Naive thymus-derived CD4-positive, alpha-beta T cell (primary cell): ENCODE data around the gene UNC13B. TPM values are rescaled to one million over a fixed set of nuclear protein-coding genes. Genes with fewer than 3 reads are reported as not detected.

Source experiments
- ATAC-seq: fragments of 150-1000 bp; cut with Tn5 transposase; 2 replicates; pipeline ENCODE4 v1.10.0; 2021; ENCODE audit warnings: mild to moderate bottlenecking, moderate library complexity
- CTCF ChIA-PET: fragments of 350-600 bp; sonication (Branson Sonifier 250); formaldehyde crosslinking; loops from one replicate; lab custom pipeline; 2021; ENCODE audit warnings: antibody characterized with exemption; lab: Charles Lee
- POLR2A ChIA-PET: fragments of 350-600 bp; sonication (Branson Sonifier 250); formaldehyde crosslinking; loops from one replicate; lab custom pipeline; 2021; ENCODE audit warnings: antibody characterized with exemption, inconsistent platforms; lab: Charles Lee
- DNase-seq, 9 donors: peaks; one replicate each; pipeline versions ENCODE4 v3.0.0 to v3.0.0-alpha.2; 2020 to 2022; ENCODE audit warnings: mixed read lengths in 1 of 9
- H3K27ac ChIP-seq: one replicate; pipeline ENCODE4 v1.7.0; 2013; ENCODE audit warnings: mild to moderate bottlenecking, low read depth, low read length, moderate library complexity
- H3K27me3 ChIP-seq, 2 donors: one replicate each; pipeline ENCODE4 v1.7.0; 2013; ENCODE audit warnings: low read length in 2 of 2, mild to moderate bottlenecking in 2 of 2, moderate library complexity in 2 of 2; ENCODE audit not compliant: control insufficient read depth in 2 of 2, insufficient read depth in 2 of 2
- H3K36me3 ChIP-seq, 3 experiments: 1 replicate in 2 of 3; 2 replicates in 1 of 3; pipeline ENCODE4 v1.7.0; 2013; ENCODE audit warnings: low read length in 3 of 3, mild to moderate bottlenecking in 3 of 3, moderate library complexity in 1 of 3; ENCODE audit not compliant: insufficient read depth in 3 of 3, control insufficient read depth in 2 of 3
- H3K4me1 ChIP-seq, 2 donors: one replicate each; pipeline ENCODE4 v1.7.0; 2013; ENCODE audit warnings: low read length in 2 of 2, mild to moderate bottlenecking in 2 of 2, moderate library complexity in 1 of 2; ENCODE audit not compliant: control insufficient read depth in 2 of 2, insufficient read depth in 2 of 2
- H3K4me3 ChIP-seq: 2 replicates; pipeline ENCODE4 v1.7.0; 2013; ENCODE audit warnings: mild to moderate bottlenecking, low read length
- H3K9me3 ChIP-seq, 3 experiments: 1 replicate in 2 of 3; 2 replicates in 1 of 3; pipeline ENCODE4 v1.7.0; 2013; ENCODE audit warnings: low read length in 3 of 3; ENCODE audit not compliant: control insufficient read depth in 2 of 3
- H3K27ac Mint-ChIP-seq, 9 donors: one replicate each; pipeline ENCODE4 v1.8.0; 2020 to 2022; ENCODE audit warnings: mixed read lengths in 9 of 9, mild to moderate bottlenecking in 8 of 9, moderate library complexity in 5 of 9, inconsistent platforms in 2 of 9
- H3K27me3 Mint-ChIP-seq, 5 donors: one replicate each; pipeline ENCODE4 v1.8.0; 2021 to 2022; ENCODE audit warnings: mixed read lengths in 5 of 5, mild to moderate bottlenecking in 1 of 5
- H3K36me3 Mint-ChIP-seq, 5 donors: one replicate each; pipeline ENCODE4 v1.8.0; 2020 to 2022; ENCODE audit warnings: mixed read lengths in 5 of 5, mild to moderate bottlenecking in 3 of 5, inconsistent platforms in 1 of 5
- H3K4me1 Mint-ChIP-seq, 7 donors: one replicate each; pipeline ENCODE4 v1.8.0; 2020 to 2022; ENCODE audit warnings: mixed read lengths in 7 of 7, mild to moderate bottlenecking in 3 of 7, inconsistent platforms in 1 of 7
- H3K4me3 Mint-ChIP-seq, 10 donors: one replicate each; pipeline ENCODE4 v1.8.0; 2020 to 2022; ENCODE audit warnings: mild to moderate bottlenecking in 10 of 10, mixed read lengths in 10 of 10, moderate library complexity in 6 of 10, inconsistent platforms in 2 of 10
- H3K9me3 Mint-ChIP-seq, 11 donors: one replicate each; pipeline ENCODE4 v1.8.0; 2020 to 2022; ENCODE audit warnings: mixed read lengths in 11 of 11, mild to moderate bottlenecking in 4 of 11, inconsistent platforms in 1 of 11, moderate library complexity in 1 of 11
- intact Hi-C, 2 donors: fragments of 100-400 bp; cut with micrococcal nuclease; formaldehyde crosslinking; loops; one replicate each; pipeline ENCODE4 v1.15.1; 2023
- polyA plus RNA-seq, 2 donors: library from polyadenylated mRNA; unstranded; fragments of 300-500 nt; fragmentation: Illumina TruSeq; gene quantifications; one replicate each; pipeline ENCODE4 v1.2.3, GENCODE V29; 2021
- total RNA-seq, 6 experiments: library from RNA in 5 of 6; stranded (reverse) in 5 of 6; gene quantifications; 1 replicate in 5 of 6; 2 replicates in 1 of 6; pipeline ENCODE4 v1.2.3 and lab custom pipeline; 2021 to 2026

UNC13B gene
- total and polyA plus RNA-seq, 7 experiments from 2014 or later = 0.21 to 1.6 (median 0.85) TPM

- peaks cover 0 to 15% (median 10%) of the 10 kb centered on the region in 5 donors for H3K27me3 Mint-ChIP-seq
- no peaks in the 10 kb centered on the region for H3K9me3 Mint-ChIP-seq
- intact Hi-C loops = no loop called here
- Histone ChIP-seq H3K27ac (no peak overlapping the region), H3K36me3 (no peaks in the 10 kb centered on the region), H3K4me3 (no peak overlapping the region), H3K27me3 (no peaks in the 10 kb centered on the region), H3K9me3 (no peaks in the 10 kb centered on the region), H3K4me1 (no peaks in the 10 kb centered on the region)
- DNase-seq (no peak), ATAC-seq (no peak)
- peaks cover 0 to 2% (median 0%) of the 10 kb centered on the region in 5 donors for H3K36me3 Mint-ChIP-seq
- peak overlapping the region in 1 of 9 donors; percentile 23 for H3K27ac Mint-ChIP-seq
- no peak overlapping the region for H3K4me3 Mint-ChIP-seq
- ChIA-PET POLR2A (no interaction called here), CTCF (interaction anchor here (0.8 kb wide), 1 partner anchor 39 kb away, joined by 3 read pairs; no protein-coding TSS in a partner anchor)
- H3K4me1 Mint-ChIP-seq = peaks cover 4 to 12% (median 10%) of the 10 kb centered on the region in 7 donors
These were observed 118.6 kb downstream of the UNC13B start for GRCh38 chr9:35280399-35280798.

- Mint-ChIP-seq H3K36me3 (no peaks in the 10 kb centered on the region), H3K9me3 (no peaks in the 10 kb centered on the region), H3K4me1 (peaks cover 0 to 2% (median 0%) of the 10 kb centered on the region in 7 donors), H3K27ac (no peak overlapping the region), H3K27me3 (peaks cover 7 to 28% (median 17%) of the 10 kb centered on the region in 5 donors), H3K4me3 (no peak overlapping the region)
- Histone ChIP-seq H3K27me3 (no peaks in the 10 kb centered on the region), H3K9me3 (no peaks in the 10 kb centered on the region), H3K27ac (no peak overlapping the region), H3K36me3 (no peaks in the 10 kb centered on the region), H3K4me1 (no peaks in the 10 kb centered on the region), H3K4me3 (no peak overlapping the region)
- no peak for ATAC-seq
- POLR2A ChIA-PET = no interaction called here
- intact Hi-C loops = no loop called here
- CTCF ChIA-PET = no interaction called here
- DNase-seq = no peak
These were observed 123.9 kb downstream of the UNC13B start for GRCh38 chr9:35285731-35286130.

- intact Hi-C loops = no loop called here
- Mint-ChIP-seq H3K27me3 (peaks cover 7 to 31% (median 17%) of the 10 kb centered on the region in 5 donors), H3K36me3 (no peaks in the 10 kb centered on the region), H3K4me3 (no peak overlapping the region), H3K9me3 (no peaks in the 10 kb centered on the region), H3K27ac (no peak overlapping the region), H3K4me1 (peaks cover 0 to 2% (median 0%) of the 10 kb centered on the region in 7 donors)
- H3K36me3 ChIP-seq = no peaks in the 10 kb centered on the region
- ATAC-seq = no peak
- no peaks in the 10 kb centered on the region for H3K27me3 ChIP-seq
- H3K4me1 ChIP-seq = no peaks in the 10 kb centered on the region
- H3K4me3 ChIP-seq = no peak overlapping the region
- no peak overlapping the region for H3K27ac ChIP-seq
- DNase-seq = no peak
- no peaks in the 10 kb centered on the region for H3K9me3 ChIP-seq
- ChIA-PET POLR2A (no interaction called here), CTCF (interaction anchor here (0.5 to 0.6 kb wide), 2 partner anchors 123 to 897 kb away, joined by 3 read pairs; no protein-coding TSS in a partner anchor)
These were observed 124.6 kb downstream of the UNC13B start for GRCh38 chr9:35286381-35286780.

GRCh38 chr9:35287987-35288632 is 126.3 kb downstream of the UNC13B start:
- Histone ChIP-seq H3K27me3 (no peaks in the 10 kb centered on the region), H3K27ac (no peak overlapping the region), H3K9me3 (no peaks in the 10 kb centered on the region), H3K36me3 (no peaks in the 10 kb centered on the region), H3K4me3 (no peak overlapping the region), H3K4me1 (no peaks in the 10 kb centered on the region)
- no peak for ATAC-seq
- CTCF ChIA-PET = interaction anchor here (0.7 kb wide), 1 partner anchor 289 kb away, joined by 3 read pairs; no protein-coding TSS in a partner anchor
- Mint-ChIP-seq H3K4me1 (peaks cover 0 to 4% (median 0%) of the 10 kb centered on the region in 7 donors), H3K9me3 (no peaks in the 10 kb centered on the region), H3K36me3 (no peaks in the 10 kb centered on the region), H3K27me3 (peaks cover 7 to 28% (median 17%) of the 10 kb centered on the region in 5 donors), H3K27ac (no peak overlapping the region), H3K4me3 (no peak overlapping the region)
- DNase-seq = no peak
- intact Hi-C loops = no loop called here
- POLR2A ChIA-PET = no interaction called here

GRCh38 chr9:35288778-35289177 is 127.0 kb downstream of the UNC13B start:
- Histone ChIP-seq H3K27ac (no peak overlapping the region), H3K27me3 (no peaks in the 10 kb centered on the region), H3K4me3 (no peak overlapping the region), H3K4me1 (no peaks in the 10 kb centered on the region), H3K36me3 (no peaks in the 10 kb centered on the region), H3K9me3 (no peaks in the 10 kb centered on the region)
- ChIA-PET CTCF (interaction anchor here (0.7 kb wide), 1 partner anchor 667 kb away, joined by 3 read pairs; no protein-coding TSS in a partner anchor), POLR2A (no interaction called here)
- Mint-ChIP-seq H3K4me3 (no peak overlapping the region), H3K27ac (no peak overlapping the region), H3K27me3 (peaks cover 10 to 24% (median 18%) of the 10 kb centered on the region in 5 donors), H3K9me3 (no peaks in the 10 kb centered on the region), H3K36me3 (no peaks in the 10 kb centered on the region), H3K4me1 (peaks cover 0 to 4% (median 0%) of the 10 kb centered on the region in 7 donors)
- DNase-seq = no peak
- intact Hi-C loops = no loop called here
- ATAC-seq = no peak

GRCh38 chr9:35293376-35293964 is 131.7 kb downstream of the UNC13B start:
- ChIA-PET POLR2A (no interaction called here), CTCF (interaction anchor here (0.6 kb wide), 1 partner anchor 14 kb away, joined by 3 read pairs; no protein-coding TSS in a partner anchor)
- Mint-ChIP-seq H3K4me3 (no peak overlapping the region), H3K27me3 (peaks cover 7 to 21% (median 14%) of the 10 kb centered on the region in 5 donors), H3K9me3 (no peaks in the 10 kb centered on the region), H3K36me3 (no peaks in the 10 kb centered on the region), H3K4me1 (peaks cover 0 to 7% (median 4%) of the 10 kb centered on the region in 7 donors), H3K27ac (no peak overlapping the region)
- Histone ChIP-seq H3K9me3 (no peaks in the 10 kb centered on the region), H3K27ac (no peak overlapping the region), H3K27me3 (no peaks in the 10 kb centered on the region), H3K4me1 (no peaks in the 10 kb centered on the region), H3K4me3 (no peak overlapping the region), H3K36me3 (no peaks in the 10 kb centered on the region)
- DNase-seq = no peak
- intact Hi-C loops = no loop called here
- ATAC-seq = no peak
